GM23338 (cell line): ENCODE results near the gene HSPBAP1. TPM values are rescaled to one million over a fixed set of nuclear protein-coding genes. Genes with fewer than 3 reads are reported as not detected.

Experiments used
- ATAC-seq: fragments of 200-7000 bp; cut with Tn5 transposase; 3 replicates; pipeline ENCODE4 v1.9.1; 2020
- DNase-seq: peaks from one replicate; pipeline ENCODE4 v3.0.0-alpha.2; 2015; ENCODE audit warnings: low spot score
- H2AFZ ChIP-seq: fragments of 200-600 bp; sonication (generic); 2 replicates; pipeline ENCODE4 v1.8.0; 2016; ENCODE audit warnings: antibody characterized with exemption, mild to moderate bottlenecking, moderate library complexity
- H3F3A ChIP-seq: fragments of 200-600 bp; sonication (generic); replicated peaks from 2 replicates; pipeline ENCODE4 v1.8.0; 2017; ENCODE audit warnings: antibody characterized with exemption, mixed run types, low read depth
- H3K27ac ChIP-seq: fragments of 200-600 bp; sonication (generic); 2 replicates; pipeline ENCODE4 v1.6.1; 2016; ENCODE audit warnings: low read depth
- H3K27me3 ChIP-seq: fragments of 200-600 bp; sonication (generic); 2 replicates; pipeline ENCODE4 v1.8.0; 2016; ENCODE audit warnings: mild to moderate bottlenecking, mixed run types, moderate library complexity; ENCODE audit not compliant: insufficient read depth
- H3K36me3 ChIP-seq: fragments of 200-600 bp; sonication (generic); 2 replicates; pipeline ENCODE4 v1.8.0; 2016; ENCODE audit warnings: mild to moderate bottlenecking; ENCODE audit not compliant: insufficient read depth
- H3K4me1 ChIP-seq: fragments of 200-600 bp; sonication (generic); 2 replicates; pipeline ENCODE4 v1.8.0; 2016; ENCODE audit warnings: mild to moderate bottlenecking, moderate library complexity; ENCODE audit not compliant: insufficient read depth
- H3K4me2 ChIP-seq: fragments of 200-600 bp; sonication (generic); 2 replicates; pipeline ENCODE4 v1.7.1; 2017; ENCODE audit warnings: mixed run types
- H3K4me3 ChIP-seq: fragments of 200-600 bp; sonication (generic); 2 replicates; pipeline ENCODE4 v1.6.1; 2016; ENCODE audit warnings: mixed run types
- H3K79me2 ChIP-seq: fragments of 200-600 bp; sonication (generic); replicated peaks from 2 replicates; pipeline ENCODE4 v1.8.0; 2017; ENCODE audit warnings: mild to moderate bottlenecking; ENCODE audit not compliant: insufficient read depth
- H3K9me2 ChIP-seq: fragments of 200-600 bp; sonication (generic); 2 replicates; pipeline ENCODE4 v1.8.0; 2017; ENCODE audit not compliant: insufficient read depth
- H4K20me1 ChIP-seq: fragments of 200-600 bp; sonication (generic); replicated peaks from 2 replicates; pipeline ENCODE4 v1.8.0; 2017; ENCODE audit warnings: mild to moderate bottlenecking; ENCODE audit not compliant: insufficient read depth
- H3K27ac Mint-ChIP-seq: 2 replicates; pipeline ENCODE4 v1.8.0; 2020; ENCODE audit warnings: inconsistent platforms, mild to moderate bottlenecking, moderate library complexity, mixed read lengths
- H3K27me3 Mint-ChIP-seq: 3 replicates; pipeline ENCODE4 v1.8.0; 2022; ENCODE audit warnings: low read depth, mild to moderate bottlenecking, moderate library complexity, mixed read lengths, inconsistent platforms; ENCODE audit not compliant: insufficient read depth, poor library complexity
- H3K36me3 Mint-ChIP-seq: 3 replicates; pipeline ENCODE4 v1.8.0; 2021; ENCODE audit warnings: low read depth, mild to moderate bottlenecking, inconsistent platforms, moderate library complexity, mixed read lengths
- H3K4me1 Mint-ChIP-seq: 3 replicates; pipeline ENCODE4 v1.8.0; 2020; ENCODE audit warnings: mild to moderate bottlenecking, inconsistent platforms, mixed read lengths
- H3K4me3 Mint-ChIP-seq: 3 replicates; pipeline ENCODE4 v1.8.0; 2021; ENCODE audit warnings: moderate library complexity, mild to moderate bottlenecking, inconsistent platforms, mixed read lengths
- H3K9me3 Mint-ChIP-seq: 3 replicates; pipeline ENCODE4 v1.8.0; 2020; ENCODE audit warnings: moderate library complexity, mild to moderate bottlenecking, inconsistent platforms, mixed read lengths
- EZH2 ChIP-seq: fragments of 200-600 bp; sonication (generic); IDR thresholded peaks from one replicate; pipeline ENCODE4 v1.8.0; 2017; ENCODE audit warnings: antibody characterized with exemption, mild to moderate bottlenecking, low read depth; ENCODE audit not compliant: unreplicated experiment
- JUNB ChIP-seq: IDR thresholded peaks from one replicate; pipeline ENCODE4 v1.6.1; 2016; ENCODE audit warnings: antibody characterized with exemption; ENCODE audit not compliant: unreplicated experiment
- NANOG ChIP-seq: IDR thresholded peaks from 2 replicates; pipeline ENCODE4 v1.6.1; 2016; ENCODE audit warnings: antibody characterized with exemption, borderline replicate concordance
- POLR2AphosphoS5 ChIP-seq: IDR thresholded peaks from 2 replicates; pipeline ENCODE4 v1.6.1; 2016; ENCODE audit warnings: antibody characterized with exemption, low read depth
- STAT1 ChIP-seq: IDR thresholded peaks from one replicate; pipeline ENCODE4 v1.6.1; 2016; ENCODE audit warnings: antibody characterized with exemption; ENCODE audit not compliant: unreplicated experiment
- ZNF114 ChIP-seq: fragments of 250-450 bp; sonication (Bioruptor Pico); IDR thresholded peaks from 2 replicates; pipeline ENCODE4 v1.5.0; 2020; ENCODE audit warnings: mild to moderate bottlenecking, moderate library complexity
- ZNF331 ChIP-seq: fragments of 250-450 bp; sonication (Bioruptor Pico); IDR thresholded peaks from 2 replicates; pipeline ENCODE4 v1.5.0; 2020; ENCODE audit warnings: low read depth, mild to moderate bottlenecking, moderate library complexity
- polyA plus RNA-seq: library from polyadenylated mRNA; unstranded; fragments of >200 nt; fragmentation: Nextera tagmentation; extraction: Ambion mirVana; gene quantifications from 2 replicates; pipeline ENCODE4 v1.2.1, GENCODE V29; 2016
- total RNA-seq: library from RNA; depleted of rRNA; stranded (reverse); fragments of >200 nt; shearing (Covaris generic); gene quantifications from 2 replicates; pipeline ENCODE4 v1.2.3, GENCODE V29; 2014
- TF ChIP-seq, protein P1 (sequence below), 2 experiments: fragments of 200-600 bp in 1 of 2; sonication (generic) in 1 of 2; conservative IDR thresholded peaks; 2 replicates each; pipeline versions ENCODE4 v1.5.1 to v1.6.1; 2016 to 2017; ENCODE audit warnings: antibody characterized with exemption in 2 of 2, low read depth in 2 of 2, mild to moderate bottlenecking in 2 of 2, moderate library complexity in 1 of 2
- TF ChIP-seq, protein P2 (sequence below): fragments of 250-450 bp; sonication (Bioruptor Pico); IDR thresholded peaks from 2 replicates; pipeline ENCODE4 v1.5.0; 2020; ENCODE audit warnings: mild to moderate bottlenecking, moderate library complexity

The HSPBAP1 gene
- total and polyA plus RNA-seq, 2 experiments from 2014 or later, result 8.0 to 11.7 TPM

DNA sequence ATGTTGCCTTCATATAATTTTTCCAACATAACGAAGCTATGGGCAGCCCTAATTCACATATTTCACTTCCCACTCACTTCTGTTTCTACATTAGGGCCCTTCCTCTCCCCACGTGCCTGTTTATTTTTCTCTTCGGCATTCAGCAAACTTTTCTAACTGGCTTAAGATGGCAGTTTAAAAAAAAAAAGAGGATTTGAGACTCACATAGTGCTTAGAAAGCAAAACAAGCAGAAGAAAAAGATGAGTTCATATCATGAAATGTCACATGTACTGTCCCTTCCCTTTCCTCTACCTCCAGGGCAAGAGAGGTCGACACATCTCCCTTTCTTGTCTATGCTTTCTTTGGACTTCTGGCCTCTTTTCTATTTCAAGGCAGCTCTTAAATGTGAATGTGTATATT is 31.8 kb upstream of the HSPBAP1 start:
- DNase-seq (no peak), ATAC-seq (no peak)
- Mint-ChIP-seq H3K36me3 (0 out of 3 replicates have a peak, but pooled peaks cover 3% of the 10 kb centered on the region), H3K27me3 (peaks cover 3% of the 10 kb centered on the region), H3K4me3 (no peak overlapping the region), H3K27ac (no peak overlapping the region), H3K4me1 (no peaks in the 10 kb centered on the region), H3K9me3 (no peaks in the 10 kb centered on the region)
- Histone ChIP-seq H3K27me3 (no peaks in the 10 kb centered on the region), H2AFZ (no peak overlapping the region), H3F3A (no peaks in the 10 kb centered on the region), H3K4me1 (no peaks in the 10 kb centered on the region), H3K9me2 (no peaks in the 10 kb centered on the region), H3K4me2 (no peak overlapping the region), H3K79me2 (no peaks in the 10 kb centered on the region), H3K36me3 (no peaks in the 10 kb centered on the region), H3K27ac (no peak overlapping the region), H3K4me3 (no peak overlapping the region), H4K20me1 (no peaks in the 10 kb centered on the region; the same call in 1 of the 2 replicates)
- TF ChIP-seq, protein P1, sequence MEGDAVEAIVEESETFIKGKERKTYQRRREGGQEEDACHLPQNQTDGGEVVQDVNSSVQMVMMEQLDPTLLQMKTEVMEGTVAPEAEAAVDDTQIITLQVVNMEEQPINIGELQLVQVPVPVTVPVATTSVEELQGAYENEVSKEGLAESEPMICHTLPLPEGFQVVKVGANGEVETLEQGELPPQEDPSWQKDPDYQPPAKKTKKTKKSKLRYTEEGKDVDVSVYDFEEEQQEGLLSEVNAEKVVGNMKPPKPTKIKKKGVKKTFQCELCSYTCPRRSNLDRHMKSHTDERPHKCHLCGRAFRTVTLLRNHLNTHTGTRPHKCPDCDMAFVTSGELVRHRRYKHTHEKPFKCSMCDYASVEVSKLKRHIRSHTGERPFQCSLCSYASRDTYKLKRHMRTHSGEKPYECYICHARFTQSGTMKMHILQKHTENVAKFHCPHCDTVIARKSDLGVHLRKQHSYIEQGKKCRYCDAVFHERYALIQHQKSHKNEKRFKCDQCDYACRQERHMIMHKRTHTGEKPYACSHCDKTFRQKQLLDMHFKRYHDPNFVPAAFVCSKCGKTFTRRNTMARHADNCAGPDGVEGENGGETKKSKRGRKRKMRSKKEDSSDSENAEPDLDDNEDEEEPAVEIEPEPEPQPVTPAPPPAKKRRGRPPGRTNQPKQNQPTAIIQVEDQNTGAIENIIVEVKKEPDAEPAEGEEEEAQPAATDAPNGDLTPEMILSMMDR (conservative IDR thresholded peaks at IDR 0.05; ENCODE audit: low read depth in 2 of 2), result no peak
- TF ChIP-seq STAT1, result no peak

DNA sequence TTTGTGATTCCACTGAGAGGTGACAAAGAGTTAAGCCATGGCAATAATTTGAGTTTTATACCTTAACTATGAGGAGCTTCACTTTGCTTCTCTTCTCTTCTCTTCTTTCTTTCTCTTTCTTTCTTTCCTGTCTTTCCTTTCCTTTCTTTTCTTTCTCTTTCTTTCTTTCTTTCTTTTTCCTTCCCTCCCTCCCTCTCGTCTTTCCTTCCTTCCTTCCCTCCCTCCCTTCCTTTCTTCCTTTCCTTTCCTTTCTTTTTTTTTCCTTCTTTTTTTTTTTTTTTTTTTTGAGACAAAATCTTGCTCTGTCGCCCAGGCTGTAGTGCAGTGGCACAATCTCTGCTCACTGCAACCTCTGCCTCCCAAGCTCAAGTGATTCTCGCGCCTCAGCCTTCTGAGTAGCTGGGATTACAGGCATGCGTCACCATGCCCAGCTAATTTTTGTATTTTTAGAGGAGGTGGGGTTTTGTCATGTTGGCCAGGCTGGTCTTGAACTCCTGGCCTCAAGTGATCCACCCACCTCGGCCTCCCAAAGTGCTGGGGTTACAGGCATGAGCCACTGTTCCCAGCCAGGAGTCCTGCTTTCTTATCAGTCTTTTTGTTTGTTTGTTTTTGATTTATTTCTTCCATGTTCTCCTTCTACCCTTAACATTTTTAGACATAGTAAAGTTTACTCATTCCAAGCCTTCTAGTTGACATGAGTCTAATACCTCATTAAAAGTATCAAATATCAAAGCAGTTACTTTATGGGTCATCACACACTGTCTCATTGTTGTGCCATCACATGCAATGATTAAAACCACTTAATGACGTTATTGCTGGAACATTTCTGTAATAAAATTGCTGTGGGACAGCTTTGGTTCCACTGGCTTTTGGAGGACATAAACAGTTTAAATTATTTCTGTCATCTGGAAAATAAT is 31.1 kb upstream of the HSPBAP1 start:
- DNase-seq (no peak), ATAC-seq (no peak)
- no peak overlapping the region for H3K4me3 ChIP-seq
- H3K27ac ChIP-seq, result no peak overlapping the region
- H2AFZ ChIP-seq, result no peak overlapping the region
- H3K27me3 ChIP-seq, result no peaks in the 10 kb centered on the region
- no peaks in the 10 kb centered on the region for H3K79me2 ChIP-seq
- Mint-ChIP-seq H3K4me3 (no peak overlapping the region), H3K36me3 (0 out of 3 replicates have a peak, but pooled peaks cover 3% of the 10 kb centered on the region), H3K4me1 (no peaks in the 10 kb centered on the region), H3K9me3 (no peaks in the 10 kb centered on the region), H3K27ac (no peak overlapping the region), H3K27me3 (peaks cover 3% of the 10 kb centered on the region)
- no peaks in the 10 kb centered on the region for H3F3A ChIP-seq
- no peaks in the 10 kb centered on the region; the same call in 1 of the 2 replicates for H4K20me1 ChIP-seq
- no peaks in the 10 kb centered on the region for H3K36me3 ChIP-seq
- H3K4me1 ChIP-seq, result no peaks in the 10 kb centered on the region
- no peaks in the 10 kb centered on the region for H3K9me2 ChIP-seq
- H3K4me2 ChIP-seq, result no peak overlapping the region
- TF ChIP-seq, protein P1 (conservative IDR thresholded peaks at IDR 0.05; ENCODE audit: low read depth in 2 of 2), result no peak
- TF ChIP-seq STAT1 (no peak), NANOG (no peak), POLR2AphosphoS5 (no peak), ZNF114 (CRISPR knock-in tag) (no peak), ZNF331 (CRISPR knock-in tag) (no peak), EZH2 (no peak), JUNB (no peak)
- TF ChIP-seq, protein P2, sequence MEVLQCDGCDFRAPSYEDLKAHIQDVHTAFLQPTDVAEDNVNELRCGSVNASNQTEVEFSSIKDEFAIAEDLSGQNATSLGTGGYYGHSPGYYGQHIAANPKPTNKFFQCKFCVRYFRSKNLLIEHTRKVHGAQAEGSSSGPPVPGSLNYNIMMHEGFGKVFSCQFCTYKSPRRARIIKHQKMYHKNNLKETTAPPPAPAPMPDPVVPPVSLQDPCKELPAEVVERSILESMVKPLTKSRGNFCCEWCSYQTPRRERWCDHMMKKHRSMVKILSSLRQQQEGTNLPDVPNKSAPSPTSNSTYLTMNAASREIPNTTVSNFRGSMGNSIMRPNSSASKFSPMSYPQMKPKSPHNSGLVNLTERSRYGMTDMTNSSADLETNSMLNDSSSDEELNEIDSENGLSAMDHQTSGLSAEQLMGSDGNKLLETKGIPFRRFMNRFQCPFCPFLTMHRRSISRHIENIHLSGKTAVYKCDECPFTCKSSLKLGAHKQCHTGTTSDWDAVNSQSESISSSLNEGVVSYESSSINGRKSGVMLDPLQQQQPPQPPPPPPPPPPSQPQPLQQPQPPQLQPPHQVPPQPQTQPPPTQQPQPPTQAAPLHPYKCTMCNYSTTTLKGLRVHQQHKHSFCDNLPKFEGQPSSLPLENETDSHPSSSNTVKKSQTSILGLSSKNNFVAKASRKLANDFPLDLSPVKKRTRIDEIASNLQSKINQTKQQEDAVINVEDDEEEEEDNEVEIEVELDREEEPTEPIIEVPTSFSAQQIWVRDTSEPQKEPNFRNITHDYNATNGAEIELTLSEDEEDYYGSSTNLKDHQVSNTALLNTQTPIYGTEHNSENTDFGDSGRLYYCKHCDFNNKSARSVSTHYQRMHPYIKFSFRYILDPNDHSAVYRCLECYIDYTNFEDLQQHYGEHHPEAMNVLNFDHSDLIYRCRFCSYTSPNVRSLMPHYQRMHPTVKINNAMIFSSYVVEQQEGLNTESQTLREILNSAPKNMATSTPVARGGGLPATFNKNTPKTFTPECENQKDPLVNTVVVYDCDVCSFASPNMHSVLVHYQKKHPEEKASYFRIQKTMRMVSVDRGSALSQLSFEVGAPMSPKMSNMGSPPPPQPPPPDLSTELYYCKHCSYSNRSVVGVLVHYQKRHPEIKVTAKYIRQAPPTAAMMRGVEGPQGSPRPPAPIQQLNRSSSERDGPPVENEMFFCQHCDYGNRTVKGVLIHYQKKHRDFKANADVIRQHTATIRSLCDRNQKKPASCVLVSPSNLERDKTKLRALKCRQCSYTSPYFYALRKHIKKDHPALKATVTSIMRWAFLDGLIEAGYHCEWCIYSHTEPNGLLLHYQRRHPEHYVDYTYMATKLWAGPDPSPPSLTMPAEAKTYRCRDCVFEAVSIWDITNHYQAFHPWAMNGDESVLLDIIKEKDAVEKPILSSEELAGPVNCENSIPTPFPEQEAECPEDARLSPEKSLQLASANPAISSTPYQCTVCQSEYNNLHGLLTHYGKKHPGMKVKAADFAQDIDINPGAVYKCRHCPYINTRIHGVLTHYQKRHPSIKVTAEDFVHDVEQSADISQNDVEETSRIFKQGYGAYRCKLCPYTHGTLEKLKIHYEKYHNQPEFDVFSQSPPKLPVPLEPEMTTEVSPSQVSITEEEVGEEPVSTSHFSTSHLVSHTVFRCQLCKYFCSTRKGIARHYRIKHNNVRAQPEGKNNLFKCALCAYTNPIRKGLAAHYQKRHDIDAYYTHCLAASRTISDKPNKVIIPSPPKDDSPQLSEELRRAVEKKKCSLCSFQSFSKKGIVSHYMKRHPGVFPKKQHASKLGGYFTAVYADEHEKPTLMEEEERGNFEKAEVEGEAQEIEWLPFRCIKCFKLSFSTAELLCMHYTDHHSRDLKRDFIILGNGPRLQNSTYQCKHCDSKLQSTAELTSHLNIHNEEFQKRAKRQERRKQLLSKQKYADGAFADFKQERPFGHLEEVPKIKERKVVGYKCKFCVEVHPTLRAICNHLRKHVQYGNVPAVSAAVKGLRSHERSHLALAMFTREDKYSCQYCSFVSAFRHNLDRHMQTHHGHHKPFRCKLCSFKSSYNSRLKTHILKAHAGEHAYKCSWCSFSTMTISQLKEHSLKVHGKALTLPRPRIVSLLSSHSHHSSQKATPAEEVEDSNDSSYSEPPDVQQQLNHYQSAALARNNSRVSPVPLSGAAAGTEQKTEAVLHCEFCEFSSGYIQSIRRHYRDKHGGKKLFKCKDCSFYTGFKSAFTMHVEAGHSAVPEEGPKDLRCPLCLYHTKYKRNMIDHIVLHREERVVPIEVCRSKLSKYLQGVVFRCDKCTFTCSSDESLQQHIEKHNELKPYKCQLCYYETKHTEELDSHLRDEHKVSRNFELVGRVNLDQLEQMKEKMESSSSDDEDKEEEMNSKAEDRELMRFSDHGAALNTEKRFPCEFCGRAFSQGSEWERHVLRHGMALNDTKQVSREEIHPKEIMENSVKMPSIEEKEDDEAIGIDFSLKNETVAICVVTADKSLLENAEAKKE, result no peak
